H9 (cell line): ENCODE results near the gene GPRIN1. TPM values are rescaled to one million over a fixed set of nuclear protein-coding genes. Genes with fewer than 3 reads are reported as not detected.

Experiments
- DNase-seq: peaks from one replicate; pipeline ENCODE4 v3.0.0-alpha.2; 2017
- H2AFZ ChIP-seq: one replicate; pipeline ENCODE4 v1.6.1; 2013; ENCODE audit warnings: mild to moderate bottlenecking, low read length, control low read depth, moderate library complexity
- H2AK5ac ChIP-seq: 2 replicates; pipeline ENCODE4 v1.6.1; 2013; ENCODE audit warnings: low read length, control low read depth, mixed read lengths; ENCODE audit not compliant: insufficient read length
- H2BK120ac ChIP-seq: one replicate; pipeline ENCODE4 v1.6.1; 2013; ENCODE audit warnings: low read depth, mild to moderate bottlenecking, low read length, control low read depth, inconsistent platforms; ENCODE audit not compliant: poor library complexity, severe bottlenecking
- H2BK12ac ChIP-seq: 2 replicates; pipeline ENCODE4 v1.6.1; 2013; ENCODE audit warnings: low read length, control low read depth, mixed read lengths, low read depth; ENCODE audit not compliant: insufficient read length
- H2BK15ac ChIP-seq: 2 replicates; pipeline ENCODE4 v1.6.1; 2013; ENCODE audit warnings: low read depth, low read length, control low read depth
- H2BK20ac ChIP-seq: one replicate; pipeline ENCODE4 v1.6.1; 2013; ENCODE audit warnings: low read depth, mild to moderate bottlenecking, low read length, control low read depth, inconsistent platforms; ENCODE audit not compliant: poor library complexity, severe bottlenecking
- H2BK5ac ChIP-seq: 2 replicates; pipeline ENCODE4 v1.6.1; 2013; ENCODE audit warnings: low read length, control low read depth, mixed read lengths; ENCODE audit not compliant: insufficient read length
- H3K14ac ChIP-seq: 2 replicates; pipeline ENCODE4 v1.6.1; 2013; ENCODE audit warnings: low read length, control low read depth; ENCODE audit not compliant: insufficient read depth
- H3K18ac ChIP-seq: 2 replicates; pipeline ENCODE4 v1.6.1; 2013; ENCODE audit warnings: low read depth, mild to moderate bottlenecking, mixed read lengths, low read length, control low read depth; ENCODE audit not compliant: insufficient read length
- H3K23ac ChIP-seq: 2 replicates; pipeline ENCODE4 v1.6.1; 2013; ENCODE audit warnings: low read length, control low read depth, mixed read lengths, low read depth; ENCODE audit not compliant: insufficient read length
- H3K23me2 ChIP-seq: 2 replicates; pipeline ENCODE4 v1.6.1; 2013; ENCODE audit warnings: low read depth, mild to moderate bottlenecking, mixed read lengths, low read length, control low read depth; ENCODE audit not compliant: insufficient read length, poor library complexity, severe bottlenecking
- H3K27ac ChIP-seq: 2 replicates; pipeline ENCODE4 v1.5.1; 2013; ENCODE audit warnings: low read length, control low read depth, mixed read lengths, low read depth; ENCODE audit not compliant: insufficient read length
- H3K27me3 ChIP-seq: 2 replicates; pipeline ENCODE4 v1.6.1; 2013; ENCODE audit warnings: low read length, control low read depth, inconsistent platforms; ENCODE audit not compliant: insufficient read depth
- H3K4ac ChIP-seq: 2 replicates; pipeline ENCODE4 v1.6.1; 2013; ENCODE audit warnings: low read depth, mild to moderate bottlenecking, control low read depth, inconsistent platforms, low read length, moderate library complexity
- H3K4me1 ChIP-seq: 2 replicates; pipeline ENCODE4 v1.6.1; 2013; ENCODE audit warnings: low read length, control low read depth, inconsistent platforms; ENCODE audit not compliant: insufficient read depth
- H3K4me2 ChIP-seq: 2 replicates; pipeline ENCODE4 v1.6.1; 2013; ENCODE audit warnings: low read length, control low read depth, mixed read lengths; ENCODE audit not compliant: insufficient read length, insufficient read depth
- H3K56ac ChIP-seq: 2 replicates; pipeline ENCODE4 v1.6.1; 2013; ENCODE audit warnings: low read depth, mild to moderate bottlenecking, mixed read lengths, low read length, control low read depth; ENCODE audit not compliant: insufficient read length
- H3K79me1 ChIP-seq: 2 replicates; pipeline ENCODE4 v1.6.1; 2013; ENCODE audit warnings: low read depth, mild to moderate bottlenecking, moderate library complexity, low read length, control low read depth, inconsistent platforms; ENCODE audit not compliant: insufficient read depth, poor library complexity, severe bottlenecking
- H3K79me2 ChIP-seq: 2 replicates; pipeline ENCODE4 v1.6.1; 2013; ENCODE audit warnings: low read length, control low read depth, inconsistent platforms; ENCODE audit not compliant: insufficient read depth
- H3K9ac ChIP-seq: 2 replicates; pipeline ENCODE4 v1.6.1; 2013; ENCODE audit warnings: low read length, control low read depth, mixed read lengths; ENCODE audit not compliant: insufficient read length; ENCODE audit errors: extremely low read depth
- H3K9me3 ChIP-seq: one replicate; pipeline ENCODE4 v1.6.1; 2013; ENCODE audit warnings: low read depth, low read length, inconsistent platforms; ENCODE audit not compliant: control insufficient read depth
- H3T11ph ChIP-seq: one replicate; pipeline ENCODE4 v1.6.1; 2013; ENCODE audit warnings: mild to moderate bottlenecking, low read length, control low read depth, inconsistent platforms
- H4K20me1 ChIP-seq: one replicate; pipeline ENCODE4 v1.6.1; 2013; ENCODE audit not compliant: control insufficient read depth, insufficient read length, insufficient read depth
- H4K5ac ChIP-seq: 2 replicates; pipeline ENCODE4 v1.6.1; 2013; ENCODE audit warnings: low read depth, mild to moderate bottlenecking, mixed read lengths, low read length, control low read depth; ENCODE audit not compliant: insufficient read length
- H4K8ac ChIP-seq: replicated peaks from 2 replicates; pipeline ENCODE4 v1.6.1; 2013; ENCODE audit warnings: low read length, control low read depth, mixed read lengths, low read depth; ENCODE audit not compliant: insufficient read length
- H4K91ac ChIP-seq: 2 replicates; pipeline ENCODE4 v1.6.1; 2013; ENCODE audit warnings: low read depth, mild to moderate bottlenecking, moderate library complexity, mixed read lengths, low read length, control low read depth; ENCODE audit not compliant: insufficient read length
- H3K27ac Mint-ChIP-seq, 3 experiments: 2 replicates in 2 of 3; 3 replicates in 1 of 3; pipeline ENCODE4 v1.8.0; 2020 to 2021; ENCODE audit warnings: mixed read lengths in 3 of 3, mild to moderate bottlenecking in 1 of 3, moderate library complexity in 1 of 3
- H3K27me3 Mint-ChIP-seq: 2 replicates; pipeline ENCODE4 v1.8.0; 2021; ENCODE audit warnings: low read depth, mild to moderate bottlenecking, moderate library complexity, mixed read lengths
- H3K36me3 Mint-ChIP-seq, 3 experiments: 2 replicates in 2 of 3; 3 replicates in 1 of 3; pipeline ENCODE4 v1.8.0; 2020 to 2021; ENCODE audit warnings: low read depth in 3 of 3, mixed read lengths in 3 of 3; ENCODE audit not compliant: insufficient read depth in 1 of 3
- H3K4me1 Mint-ChIP-seq, 2 experiments: 2 replicates each; pipeline ENCODE4 v1.8.0; 2020; ENCODE audit warnings: mixed read lengths in 2 of 2
- H3K4me3 Mint-ChIP-seq, 2 experiments: 2 replicates in 1 of 2; 3 replicates in 1 of 2; pipeline ENCODE4 v1.8.0; 2020 to 2021; ENCODE audit warnings: mild to moderate bottlenecking in 2 of 2, mixed read lengths in 2 of 2, moderate library complexity in 1 of 2
- H3K9me3 Mint-ChIP-seq, 2 experiments: 2 replicates in 1 of 2; 3 replicates in 1 of 2; pipeline ENCODE4 v1.8.0; 2020; ENCODE audit warnings: mild to moderate bottlenecking in 2 of 2, mixed read lengths in 2 of 2, moderate library complexity in 1 of 2
- CTCF ChIP-seq: fragments of 200-600 bp; sonication (generic); conservative IDR thresholded peaks from 3 replicates; pipeline ENCODE4 v1.8.0; 2021; ENCODE audit warnings: antibody characterized with exemption, mild to moderate bottlenecking
- WGBS: extraction: QIAGEN DNeasy Blood & Tissue Kit; methylation state at CpG from one replicate; pipeline ENCODE4 v1.1.7; 2013; ENCODE audit warnings: missing lambda C conversion rate, low lambda C conversion rate, mixed read lengths; ENCODE audit not compliant: insufficient read length; ENCODE audit errors: extremely low coverage; 5-methylcytosine and 5-hydroxymethylcytosine counted together
- total RNA-seq: library from RNA; stranded (reverse); gene quantifications from 2 replicates; pipeline ENCODE4 v1.2.1, GENCODE V29; 2021

Gene GPRIN1
- total RNA-seq, 1 experiment from 2014 or later, result 10.8 TPM

DNA sequence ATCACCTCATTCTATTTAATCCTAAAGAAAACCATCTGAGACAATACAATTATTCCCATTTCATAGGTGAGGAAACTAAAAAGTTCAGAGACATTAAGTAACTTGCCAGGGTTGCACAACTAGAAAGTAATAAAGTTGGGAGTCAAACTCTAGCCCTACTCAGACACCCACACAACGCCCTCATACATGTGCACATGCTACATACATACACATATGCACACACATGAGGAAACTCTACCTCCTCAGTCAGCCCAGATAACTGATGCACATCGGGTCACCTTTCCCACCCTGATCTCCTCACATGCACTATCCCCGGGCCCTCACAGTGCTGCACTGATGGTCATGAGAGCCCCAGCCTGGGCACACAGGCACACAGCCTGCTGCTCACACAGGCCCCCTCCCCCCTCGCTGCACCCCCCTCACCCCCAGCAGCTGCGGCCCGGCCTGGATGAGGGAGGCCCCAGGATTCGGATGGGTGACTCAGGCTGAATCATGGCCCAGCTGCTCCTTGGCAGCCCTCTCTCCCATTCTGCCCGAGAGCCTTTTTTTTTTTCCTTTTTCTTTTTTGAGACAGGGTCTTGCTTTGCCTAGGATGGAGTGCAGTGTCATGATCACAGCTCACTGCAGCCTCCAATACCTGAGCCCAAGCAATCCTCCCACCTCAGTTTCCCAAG, 5.0 kb upstream of the GPRIN1 start:
- no peak overlapping the region for H2BK12ac ChIP-seq
- H3K56ac ChIP-seq, result no peak overlapping the region
- H3K27me3 ChIP-seq, result peaks cover 2% of the 10 kb centered on the region; the same call in 1 of the 2 replicates
- H2BK5ac ChIP-seq, result no peak overlapping the region
- H3K9me3 ChIP-seq, result no peaks in the 10 kb centered on the region
- no peak overlapping the region for H4K91ac ChIP-seq
- no peaks in the 10 kb centered on the region for H3K79me2 ChIP-seq
- H4K5ac ChIP-seq, result no peak overlapping the region
- H2AFZ ChIP-seq, result no peak overlapping the region
- H2BK15ac ChIP-seq, result no peak overlapping the region
- Mint-ChIP-seq H3K27ac (no peak overlapping the region), H3K27me3 (peaks cover 60% of the 10 kb centered on the region), H3K4me3 (no peak overlapping the region), H3K9me3 (no peaks in the 10 kb centered on the region), H3K36me3 (no peaks in the 10 kb centered on the region), H3K4me1 (peaks cover 21 to 37% of the 10 kb centered on the region in 2 experiments)
- DNase-seq, result no peak
- H3K23me2 ChIP-seq, result peaks cover 3% of the 10 kb centered on the region
- H2AK5ac ChIP-seq, result no peak overlapping the region
- no peak overlapping the region for H3K23ac ChIP-seq
- no peaks in the 10 kb centered on the region for H4K20me1 ChIP-seq
- H3K9ac ChIP-seq, result no peak overlapping the region
- WGBS, result no CpG with 5 or more reads among the region's 8 CpGs
- H4K8ac ChIP-seq, result no peak overlapping the region
- no peak for TF ChIP-seq CTCF
- no peak overlapping the region for H3K27ac ChIP-seq
- H3K79me1 ChIP-seq, result no peaks in the 10 kb centered on the region
- no peak overlapping the region for H2BK20ac ChIP-seq
- no peak overlapping the region for H2BK120ac ChIP-seq
- no peak overlapping the region for H3K18ac ChIP-seq
- no peak overlapping the region for H3K4ac ChIP-seq
- H3T11ph ChIP-seq, result no peak overlapping the region
- no peaks in the 10 kb centered on the region; the same call in 1 of the 2 replicates for H3K4me1 ChIP-seq
- H3K14ac ChIP-seq, result no peak overlapping the region
- H3K4me2 ChIP-seq, result no peak overlapping the region
